Loucy (cell line): ENCODE measurements around the gene SLC43A3.

Source experiments
- H2AFZ ChIP-seq: fragments of 200-600 bp; sonication (generic); 2 replicates; pipeline ENCODE4 v1.6.0; 2016; ENCODE audit warnings: antibody characterized with exemption, mild to moderate bottlenecking, low read length, moderate library complexity
- H3F3A ChIP-seq: fragments of 200-600 bp; 2 replicates; pipeline ENCODE4 v1.6.0; 2016; ENCODE audit warnings: antibody characterized with exemption, low read depth, mild to moderate bottlenecking
- H3K27me3 ChIP-seq: fragments of 200-600 bp; sonication (generic); 2 replicates; pipeline ENCODE4 v1.6.1; 2014; ENCODE audit warnings: low read length, mild to moderate bottlenecking; ENCODE audit not compliant: insufficient read depth, poor library complexity, severe bottlenecking
- H3K36me3 ChIP-seq: fragments of 200-600 bp; sonication (generic); 2 replicates; pipeline ENCODE4 v1.6.1; 2016; ENCODE audit warnings: low read length; ENCODE audit not compliant: insufficient read depth
- H3K4me1 ChIP-seq: fragments of 200-600 bp; sonication (generic); 2 replicates; pipeline ENCODE4 v1.5.1; 2014; ENCODE audit warnings: low read length, mild to moderate bottlenecking; ENCODE audit not compliant: insufficient read depth, poor library complexity, severe bottlenecking
- H3K4me2 ChIP-seq: fragments of 200-600 bp; sonication (generic); 2 replicates; pipeline ENCODE4 v1.6.0; 2014; ENCODE audit warnings: antibody characterized with exemption, low read length, low read depth, mild to moderate bottlenecking; ENCODE audit not compliant: poor library complexity, severe bottlenecking
- H3K4me3 ChIP-seq: fragments of 200-600 bp; sonication (generic); 2 replicates; pipeline ENCODE4 v1.5.1; 2014; ENCODE audit warnings: low read length, mild to moderate bottlenecking, mixed read lengths; ENCODE audit not compliant: poor library complexity, severe bottlenecking
- H3K79me2 ChIP-seq: fragments of 200-600 bp; sonication (generic); 2 replicates; pipeline ENCODE4 v1.6.1; 2014; ENCODE audit warnings: low read length; ENCODE audit not compliant: insufficient read depth
- H3K9ac ChIP-seq: fragments of 200-600 bp; sonication (generic); 2 replicates; pipeline ENCODE4 v1.6.0; 2014; ENCODE audit warnings: mild to moderate bottlenecking, low read depth, low read length, moderate library complexity; ENCODE audit not compliant: poor library complexity, severe bottlenecking
- H3K9me2 ChIP-seq: fragments of 200-600 bp; sonication (generic); replicated peaks from 2 replicates; pipeline ENCODE4 v1.6.1; 2016; ENCODE audit warnings: low read depth, low read length, mixed read lengths
- H3K9me3 ChIP-seq: fragments of 200-600 bp; sonication (generic); 2 replicates; pipeline ENCODE4 v1.6.1; 2014; ENCODE audit warnings: mild to moderate bottlenecking, antibody characterized with exemption, low read length, low read depth; ENCODE audit not compliant: insufficient read depth
- H4K20me1 ChIP-seq: fragments of 200-600 bp; sonication (generic); 2 replicates; pipeline ENCODE4 v1.6.0; 2014; ENCODE audit warnings: antibody characterized with exemption, low read length, mild to moderate bottlenecking; ENCODE audit not compliant: insufficient read depth, poor library complexity, severe bottlenecking
- EZH2phosphoT487 ChIP-seq: fragments of 200-600 bp; IDR thresholded peaks from 2 replicates; pipeline ENCODE4 v1.6.1; 2018; ENCODE audit warnings: antibody characterized with exemption, mild to moderate bottlenecking, moderate library complexity, borderline replicate concordance
- TF ChIP-seq, protein P1 (sequence below): fragments of 200-600 bp; sonication (generic); conservative IDR thresholded peaks from 2 replicates; pipeline ENCODE4 v1.5.1; 2014; ENCODE audit warnings: mild to moderate bottlenecking, antibody characterized with exemption, low read length

The SLC43A3 gene

DNA sequence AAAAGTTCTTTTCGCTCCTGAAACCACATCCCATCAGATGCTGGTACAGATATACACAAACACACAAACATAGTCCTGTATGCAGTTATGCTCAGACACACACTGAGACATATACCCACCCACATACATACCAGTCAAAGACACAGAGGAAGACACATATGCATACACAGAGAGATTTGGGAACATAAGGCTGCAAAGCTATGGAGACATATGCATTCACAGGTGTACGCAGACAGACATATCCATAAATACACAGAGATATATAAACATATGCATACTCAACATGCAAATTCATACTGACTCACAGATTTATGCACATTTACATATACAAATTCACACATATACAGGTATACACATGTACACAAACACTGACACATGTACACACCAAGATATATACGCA lies 52.0 kb downstream of the SLC43A3 start:
- Histone ChIP-seq H3K9ac (no peak overlapping the region), H3K4me3 (no peak overlapping the region), H3K9me3 (no peaks in the 10 kb centered on the region), H4K20me1 (no peaks in the 10 kb centered on the region), H3F3A (no peaks in the 10 kb centered on the region), H3K79me2 (no peaks in the 10 kb centered on the region), H3K36me3 (no peaks in the 10 kb centered on the region), H2AFZ (no peak overlapping the region), H3K4me1 (peaks cover 9% of the 10 kb centered on the region), H3K27me3 (no peaks in the 10 kb centered on the region), H3K9me2 (no peaks in the 10 kb centered on the region), H3K4me2 (no peak overlapping the region)
- TF ChIP-seq, protein P1, sequence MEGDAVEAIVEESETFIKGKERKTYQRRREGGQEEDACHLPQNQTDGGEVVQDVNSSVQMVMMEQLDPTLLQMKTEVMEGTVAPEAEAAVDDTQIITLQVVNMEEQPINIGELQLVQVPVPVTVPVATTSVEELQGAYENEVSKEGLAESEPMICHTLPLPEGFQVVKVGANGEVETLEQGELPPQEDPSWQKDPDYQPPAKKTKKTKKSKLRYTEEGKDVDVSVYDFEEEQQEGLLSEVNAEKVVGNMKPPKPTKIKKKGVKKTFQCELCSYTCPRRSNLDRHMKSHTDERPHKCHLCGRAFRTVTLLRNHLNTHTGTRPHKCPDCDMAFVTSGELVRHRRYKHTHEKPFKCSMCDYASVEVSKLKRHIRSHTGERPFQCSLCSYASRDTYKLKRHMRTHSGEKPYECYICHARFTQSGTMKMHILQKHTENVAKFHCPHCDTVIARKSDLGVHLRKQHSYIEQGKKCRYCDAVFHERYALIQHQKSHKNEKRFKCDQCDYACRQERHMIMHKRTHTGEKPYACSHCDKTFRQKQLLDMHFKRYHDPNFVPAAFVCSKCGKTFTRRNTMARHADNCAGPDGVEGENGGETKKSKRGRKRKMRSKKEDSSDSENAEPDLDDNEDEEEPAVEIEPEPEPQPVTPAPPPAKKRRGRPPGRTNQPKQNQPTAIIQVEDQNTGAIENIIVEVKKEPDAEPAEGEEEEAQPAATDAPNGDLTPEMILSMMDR: no peak
- no peak for TF ChIP-seq EZH2phosphoT487

GRCh38 chr11:57373146-57373545 lies 53.8 kb downstream of the SLC43A3 start:
- H3K4me2 ChIP-seq: no peak overlapping the region
- TF ChIP-seq, protein P1: no peak
- no peak for TF ChIP-seq EZH2phosphoT487
- no peaks in the 10 kb centered on the region for H3K9me3 ChIP-seq
- H2AFZ ChIP-seq: no peak overlapping the region
- H3K4me3 ChIP-seq: no peak overlapping the region
- no peak overlapping the region for H3K9ac ChIP-seq
- H3F3A ChIP-seq: no peaks in the 10 kb centered on the region
- no peaks in the 10 kb centered on the region for H3K36me3 ChIP-seq
- H3K79me2 ChIP-seq: no peaks in the 10 kb centered on the region
- no peaks in the 10 kb centered on the region for H3K9me2 ChIP-seq
- H3K4me1 ChIP-seq: peaks cover 9% of the 10 kb centered on the region
- H3K27me3 ChIP-seq: no peaks in the 10 kb centered on the region
- no peaks in the 10 kb centered on the region for H4K20me1 ChIP-seq

GRCh38 chr11:57370941-57371340 lies 56.0 kb downstream of the SLC43A3 start:
- Histone ChIP-seq H3K9me3 (no peaks in the 10 kb centered on the region), H3K4me1 (peaks cover 9% of the 10 kb centered on the region), H3K9me2 (no peaks in the 10 kb centered on the region), H3K27me3 (no peaks in the 10 kb centered on the region), H3K4me2 (no peak overlapping the region), H3K4me3 (no peak overlapping the region), H2AFZ (peak overlapping the region; percentile 18; the same call in 1 of the 2 replicates), H3F3A (no peaks in the 10 kb centered on the region), H3K36me3 (no peaks in the 10 kb centered on the region), H4K20me1 (no peaks in the 10 kb centered on the region), H3K9ac (no peak overlapping the region), H3K79me2 (no peaks in the 10 kb centered on the region)
- TF ChIP-seq, protein P1: no peak
- TF ChIP-seq EZH2phosphoT487: no peak
